HepG2 (cell line): ENCODE measurements around the gene GRK5. TPM values are rescaled to one million over a fixed set of nuclear protein-coding genes. Genes with fewer than 3 reads are reported as not detected.

Experiments used
- ATAC-seq: fragments of 200-7000 bp; cut with Tn5 transposase; 3 replicates; pipeline ENCODE4 v1.9.1; 2020; ENCODE audit warnings: mild to moderate bottlenecking, moderate library complexity
- BruUV-seq: library from RNA; stranded (reverse); fragments of 400-500 nt; replicated peaks from 2 replicates; lab custom pipeline; 2021; lab: Mats Ljungman, UMichigan
- CTCF ChIA-PET: fragments of 300-600 bp; formaldehyde crosslinking; extraction: SDS; loops from one replicate; lab custom pipeline; 2021; ENCODE audit warnings: low total read pairs, inconsistent platforms, low intra/inter-chr PET ratio; lab: Yijun Ruan, JAX
- POLR2A ChIA-PET: fragments of 350-600 bp; sonication (Branson Sonifier 250); formaldehyde crosslinking; loops from one replicate; lab custom pipeline; 2020; ENCODE audit warnings: antibody characterized with exemption, inconsistent platforms; lab: Yijun Ruan, JAX
- DNase-seq: peaks from one replicate; pipeline ENCODE4 v3.0.0-alpha.2; 2015; ENCODE audit warnings: low spot score
- FAIRE-seq: peaks from 3 replicates; lab custom pipeline; 2011; peaks lifted over from hg19 to GRCh38; lab: Jason Lieb, UNC
- H2AFZ ChIP-seq: one replicate; pipeline ENCODE4 v1.6.1; 2011; ENCODE audit warnings: low read length, inconsistent platforms
- H3K27ac ChIP-seq: fragments of 300-600 bp; 3 replicates; pipeline ENCODE4 v1.8.0; 2011; ENCODE audit warnings: mixed run types, mild to moderate bottlenecking, mixed read lengths, low read length, inconsistent platforms; ENCODE audit not compliant: insufficient read depth; ENCODE audit errors: extremely low read length
- H3K27me3 ChIP-seq, 2 experiments: fragments of 200-600 bp in 1 of 2; 2 replicates in 1 of 2; 3 replicates in 1 of 2; pipeline versions ENCODE4 v1.6.0 to v1.8.0; 2011; ENCODE audit warnings: low read length in 2 of 2, mild to moderate bottlenecking in 2 of 2, moderate library complexity in 2 of 2, inconsistent platforms in 1 of 2; ENCODE audit not compliant: insufficient read depth in 2 of 2, control insufficient read depth in 1 of 2
- H3K36me3 ChIP-seq, 2 experiments: fragments of 200-600 bp in 1 of 2; replicated peaks in 1 of 2; 2 replicates in 1 of 2; 3 replicates in 1 of 2; pipeline versions ENCODE4 v1.5.1 to v1.8.0; 2011; ENCODE audit warnings: low read length in 2 of 2, inconsistent platforms in 1 of 2; ENCODE audit not compliant: insufficient read depth in 2 of 2, control insufficient read depth in 1 of 2
- H3K4me1 ChIP-seq: 2 replicates; pipeline ENCODE4 v1.5.1; 2012; ENCODE audit warnings: low read length, inconsistent platforms; ENCODE audit not compliant: insufficient read depth
- H3K4me2 ChIP-seq: 2 replicates; pipeline ENCODE4 v1.6.0; 2011; ENCODE audit warnings: low read depth, low read length, inconsistent platforms
- H3K4me3 ChIP-seq, 3 experiments: fragments of 200-600 bp in 1 of 3; sonication (generic), shearing (Covaris generic) in 1 of 3; replicated peaks in 1 of 3; 2 replicates each; pipeline ENCODE4 v1.5.1; 2011 to 2016; ENCODE audit warnings: low read length in 3 of 3, inconsistent platforms in 2 of 3, low read depth in 2 of 3, mild to moderate bottlenecking in 2 of 3, control low read depth in 1 of 3, mixed read lengths in 1 of 3; ENCODE audit not compliant: insufficient read depth in 1 of 3
- H3K79me2 ChIP-seq: one replicate; pipeline ENCODE4 v1.6.1; 2011; ENCODE audit warnings: low read length, inconsistent platforms; ENCODE audit not compliant: insufficient read depth
- H3K9ac ChIP-seq: 2 replicates; pipeline ENCODE4 v1.6.0; 2011; ENCODE audit warnings: mild to moderate bottlenecking, low read depth, low read length, inconsistent platforms; ENCODE audit not compliant: insufficient read depth
- H3K9me3 ChIP-seq: 2 replicates; pipeline ENCODE4 v1.5.1; 2012; ENCODE audit warnings: mild to moderate bottlenecking, low read length
- H4K20me1 ChIP-seq: 2 replicates; pipeline ENCODE4 v1.6.0; 2011; ENCODE audit warnings: inconsistent platforms, mild to moderate bottlenecking, low read length, moderate library complexity; ENCODE audit not compliant: insufficient read depth
- DZIP1 ChIP-seq: sonication (generic); formaldehyde crosslinking; IDR thresholded peaks from 2 replicates; pipeline ENCODE4 v1.5.0; 2020; ENCODE audit warnings: mild to moderate bottlenecking, missing genetic modification reagents
- FOSL2 ChIP-seq: sonication (generic); formaldehyde crosslinking; IDR thresholded peaks from 2 replicates; pipeline ENCODE4 v1.4.0; 2020; ENCODE audit warnings: missing genetic modification reagents
- FOXK1 ChIP-seq: sonication (generic); formaldehyde crosslinking; IDR thresholded peaks from 2 replicates; pipeline ENCODE4 v1.4.0; 2020; ENCODE audit warnings: low read depth, missing genetic modification reagents, borderline replicate concordance
- KDM2A ChIP-seq: sonication (generic); formaldehyde crosslinking; IDR thresholded peaks from 2 replicates; pipeline ENCODE4 v1.4.0; 2020; ENCODE audit warnings: low read depth, missing genetic modification reagents, borderline replicate concordance
- ZNF446 ChIP-seq: sonication (generic); formaldehyde crosslinking; IDR thresholded peaks from 2 replicates; pipeline ENCODE4 v1.5.0; 2020; ENCODE audit warnings: mild to moderate bottlenecking, missing genetic modification reagents
- ZNF629 ChIP-seq: sonication (generic); formaldehyde crosslinking; conservative IDR thresholded peaks from 2 replicates; pipeline ENCODE4 v1.5.0; 2020; ENCODE audit warnings: missing genetic modification reagents
- WGBS: methylation state at CpG from one replicate; pipeline ENCODE4 v1.1.6; 2017; ENCODE audit warnings: low lambda C conversion rate; 5-methylcytosine and 5-hydroxymethylcytosine counted together
- in situ Hi-C: cut with HindIII; loops from 2 replicates; pipeline ENCODE4 v1.10.0; 2017; ENCODE audit warnings: low pct_unique_long_range_greater_than_20kb; ENCODE audit not compliant: extremely low pct_ligation_motif_present
- intact Hi-C: fragments of 100-400 bp; cut with micrococcal nuclease; formaldehyde crosslinking; loops from one replicate; pipeline ENCODE4 v1.10.0; 2022; ENCODE audit not compliant: unreplicated experiment
- polyA plus RNA-seq, 8 experiments: library from polyadenylated mRNA; depleted of rRNA in 3 of 8; stranded (reverse) in 7 of 8; unstranded in 1 of 8; fragments of >200 nt; fragmentation: Illumina TruSeq in 4 of 8; extraction: Trizol in 4 of 8; gene quantifications; 2 replicates each; pipeline versions ENCODE4 v1.2.1 to v1.2.3, GENCODE V29; 2011 to 2016; ENCODE audit warnings: low read depth in 4 of 8, missing spikeins in 1 of 8, mixed read lengths in 1 of 8; ENCODE audit not compliant: insufficient read depth in 1 of 8
- total RNA-seq, 5 experiments: library from RNA; depleted of rRNA; stranded (reverse); fragments of >200 nt; fragmentation: Illumina TruSeq; extraction: Trizol; gene quantifications; 2 replicates each; pipeline ENCODE4 v1.2.3, GENCODE V29; 2016; ENCODE audit warnings: low read depth in 1 of 5

Gene GRK5
- total and polyA plus RNA-seq, 2 of the 13 experiments (the other 11 are each of a cell fraction or from before 2014, with no cell fraction given): 10.4 to 12.6 TPM

- WGBS: 97% methylated on average over 11 of the region's 21 CpGs
Observed at GRCh38 chr10:119367841-119368549, 160.6 kb downstream of the GRK5 start.

More at GRCh38 chr10:119367841-119368549, 160.6 kb downstream of the GRK5 start:
- BruUV-seq: no TSS peak
- Histone ChIP-seq H4K20me1 (no peaks in the 10 kb centered on the region), H3K36me3 (peaks cover 0 to 6% of the 10 kb centered on the region in 2 experiments; a peak in 1 of 5 replicates), H3K4me2 (no peak overlapping the region), H2AFZ (no peak overlapping the region), H3K27me3 (no peaks in the 10 kb centered on the region), H3K4me3 (no peak overlapping the region), H3K27ac (no peak overlapping the region), H3K9ac (no peak overlapping the region), H3K79me2 (no peaks in the 10 kb centered on the region), H3K9me3 (no peaks in the 10 kb centered on the region), H3K4me1 (peaks cover 15% of the 10 kb centered on the region)
- no peak for DNase-seq
- intact Hi-C loops (no loop called here), in situ Hi-C loops (no loop called here)
- no peak for ATAC-seq
- CTCF ChIA-PET: no interaction called here
- TF ChIP-seq FOSL2 (CRISPR knock-in tag) (no peak), DZIP1 (CRISPR knock-in tag) (no peak), FOXK1 (CRISPR knock-in tag) (no peak), KDM2A (CRISPR knock-in tag) (no peak), ZNF629 (CRISPR knock-in tag) (no peak), ZNF446 (CRISPR knock-in tag) (no peak)
- POLR2A ChIA-PET: no interaction called here
- FAIRE-seq: no peak
